Upper lobe of right lung (tissue), 1 donor: ENCODE data around the gene FBLN1. TPM values are rescaled to one million over a fixed set of nuclear protein-coding genes. Genes with fewer than 3 reads are reported as not detected.
"Not testable (repeated sequence)": the region's sequence is repeated elsewhere in the genome, so short reads cannot be mapped to it uniquely, and the experiment has no call there.

Experiments used
- ATAC-seq: fragments of 200-7000 bp; cut with Tn5 transposase; one replicate; pipeline ENCODE4 v1.9.1; 2020; ENCODE audit warnings: mild to moderate bottlenecking, moderate library complexity
- DNase-seq: peaks from one replicate; pipeline ENCODE4 v3.0.0-alpha.2; 2020
- H3K27ac ChIP-seq: fragments of 200-600 bp; one replicate; pipeline ENCODE4 v1.8.0; 2022
- H3K27me3 ChIP-seq: fragments of 200-600 bp; one replicate; pipeline ENCODE4 v1.8.0; 2022; ENCODE audit warnings: mild to moderate bottlenecking
- H3K36me3 ChIP-seq: fragments of 200-600 bp; one replicate; pipeline ENCODE4 v1.8.0; 2022
- H3K4me1 ChIP-seq: fragments of 200-600 bp; one replicate; pipeline ENCODE4 v1.8.0; 2022
- H3K4me3 ChIP-seq: fragments of 200-600 bp; one replicate; pipeline ENCODE4 v1.8.0; 2022; ENCODE audit warnings: mild to moderate bottlenecking
- H3K9me3 ChIP-seq: fragments of 200-600 bp; one replicate; pipeline ENCODE4 v1.8.0; 2022
- CTCF ChIP-seq: fragments of 200-600 bp; IDR thresholded peaks from one replicate; pipeline ENCODE4 v1.8.0; 2022; ENCODE audit warnings: antibody characterized with exemption
- intact Hi-C: fragments of 100-400 bp; cut with DNase I; formaldehyde crosslinking; loops from one replicate; pipeline ENCODE4 v1.11.0; 2022
- total RNA-seq: library from RNA; stranded (reverse); fragmentation: NEBNext Ultra II Directional; extraction: Animal tissue kit (Norgen Biotek cat#: 25700); gene quantifications from one replicate; pipeline ENCODE4 v1.2.1, GENCODE V29; 2021
- donor health status: DM: no; HTN: yes; CAD: no; lungs with severe emphysema.

The FBLN1 gene
- total RNA-seq, 1 donor from 2014 or later: 272 TPM

DNA sequence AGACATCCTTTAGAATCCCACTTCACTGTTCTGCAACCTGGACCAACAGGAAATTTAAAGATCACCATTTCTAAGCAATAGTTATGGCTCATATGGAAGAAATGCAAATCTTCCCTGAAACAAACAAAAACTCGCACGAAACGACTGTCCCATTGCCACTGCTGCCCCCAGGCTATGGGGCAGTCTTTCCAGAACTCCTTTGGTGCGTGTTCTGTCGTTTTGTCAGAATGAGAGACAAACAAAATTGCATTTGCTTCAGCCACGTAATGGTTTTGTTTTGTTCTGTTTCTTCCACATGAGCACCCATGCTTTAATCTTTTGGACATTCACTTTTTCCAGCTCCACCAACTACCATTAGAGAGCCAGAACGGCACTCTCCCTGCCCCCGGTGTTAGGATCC lies 10.8 kb upstream of the FBLN1 start:
- peaks cover 4% of the 10 kb centered on the region for H3K27me3 ChIP-seq
- H3K4me1 ChIP-seq: no peaks in the 10 kb centered on the region
- H3K4me3 ChIP-seq: no peak overlapping the region
- peak; percentile 1 for DNase-seq
- H3K27ac ChIP-seq: no peak overlapping the region
- H3K9me3 ChIP-seq: no peaks in the 10 kb centered on the region
- intact Hi-C loops: no loop called here
- no peaks in the 10 kb centered on the region for H3K36me3 ChIP-seq
- no peak for TF ChIP-seq CTCF
- ATAC-seq: no peak

GRCh38 chr22:45493286-45493771 lies 9.4 kb upstream of the FBLN1 start:
- TF ChIP-seq CTCF: no peak
- Histone ChIP-seq H3K9me3 (no peaks in the 10 kb centered on the region), H3K27me3 (peaks cover 4% of the 10 kb centered on the region), H3K27ac (no peak overlapping the region), H3K4me1 (no peaks in the 10 kb centered on the region), H3K36me3 (no peaks in the 10 kb centered on the region), H3K4me3 (no peak overlapping the region)
- DNase-seq: peak; percentile 37
- peak; percentile 17 for ATAC-seq
- intact Hi-C loops: no loop called here

- ATAC-seq: not testable (repeated sequence)
Observed at GRCh38 chr22:45494306-45494705, 8.4 kb upstream of the FBLN1 start.

DNA sequence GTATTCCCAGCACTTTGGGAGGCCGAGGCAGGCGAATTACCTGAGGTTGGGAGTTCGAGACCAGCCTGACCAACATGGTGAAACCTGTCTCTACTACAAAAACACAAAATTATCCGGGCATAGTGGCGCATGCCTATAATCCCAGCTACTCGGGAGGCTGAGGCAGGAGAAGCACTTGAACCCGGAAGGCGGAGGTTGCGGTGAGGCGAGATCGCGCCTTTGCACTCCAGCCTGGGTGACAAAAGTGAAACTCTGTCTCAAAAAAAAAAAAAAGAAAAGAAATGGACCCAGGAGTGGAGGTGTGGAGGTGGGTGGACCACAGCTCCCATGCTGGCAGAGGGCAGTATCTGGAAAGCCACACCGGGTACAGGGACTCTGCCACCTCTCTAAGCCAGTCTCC lies 7.1 kb upstream of the FBLN1 start:
- H3K9me3 ChIP-seq, H3K4me1 ChIP-seq, H3K27me3 ChIP-seq, H3K36me3 ChIP-seq, DNase-seq, H3K27ac ChIP-seq, ATAC-seq, intact Hi-C loops, H3K4me3 ChIP-seq: not testable (repeated sequence)

More at GRCh38 chr22:45494306-45494705, 8.4 kb upstream of the FBLN1 start:
- H3K9me3 ChIP-seq, H3K27ac ChIP-seq, H3K36me3 ChIP-seq, H3K4me3 ChIP-seq, DNase-seq, intact Hi-C loops, H3K27me3 ChIP-seq, H3K4me1 ChIP-seq: not testable (repeated sequence)

- no peak for TF ChIP-seq CTCF
- ATAC-seq (peak; percentile 54), DNase-seq (no peak)
- Histone ChIP-seq H3K9me3 (no peaks in the 10 kb centered on the region), H3K4me1 (no peaks in the 10 kb centered on the region), H3K27ac (no peak overlapping the region), H3K36me3 (no peaks in the 10 kb centered on the region), H3K4me3 (no peak overlapping the region), H3K27me3 (peaks cover 5% of the 10 kb centered on the region)
- intact Hi-C loops: no loop called here
Observed at GRCh38 chr22:45496451-45496941, 6.2 kb upstream of the FBLN1 start.

DNA sequence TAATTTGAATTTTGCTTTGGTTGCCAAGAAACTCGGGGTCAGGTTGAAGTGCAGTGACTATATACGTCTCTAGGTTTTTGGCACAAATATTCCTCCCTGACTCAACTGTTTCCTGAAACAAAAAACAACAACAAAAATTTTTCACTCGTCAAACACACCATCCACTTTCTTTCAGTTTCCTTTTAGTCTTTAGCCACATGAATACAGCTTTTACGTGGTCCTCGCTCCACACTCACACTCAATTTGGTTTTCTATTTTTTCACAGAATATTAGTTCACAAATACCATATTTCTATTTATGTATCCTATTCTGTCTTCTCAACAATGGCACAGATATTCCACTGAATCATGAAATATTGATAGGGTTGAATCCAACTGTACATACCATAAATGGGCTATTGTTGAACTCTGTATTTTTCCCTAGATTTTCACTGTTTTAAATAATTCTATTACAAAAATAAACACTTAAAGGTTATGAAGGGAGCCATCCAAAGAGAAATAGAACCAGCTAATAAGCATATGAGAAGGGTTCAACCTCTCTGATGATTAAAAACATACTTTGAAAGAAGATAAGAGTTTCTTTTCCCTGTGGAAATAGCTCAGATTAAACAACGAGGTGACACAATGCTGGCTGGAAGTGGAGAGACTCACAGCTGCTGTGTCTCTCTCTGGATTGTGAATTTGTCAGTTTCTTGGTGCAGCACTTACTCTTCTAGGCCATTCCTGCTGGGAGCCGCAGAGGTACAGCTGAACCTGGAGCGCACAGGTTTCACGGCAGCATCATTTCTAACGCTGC lies 5.1 kb upstream of the FBLN1 start:
- H3K27me3 ChIP-seq: peaks cover 16% of the 10 kb centered on the region
- H3K27ac ChIP-seq: peak overlapping the region; percentile 70
- no peak for ATAC-seq
- no peak for DNase-seq
- no peaks in the 10 kb centered on the region for H3K4me1 ChIP-seq
- H3K9me3 ChIP-seq: no peaks in the 10 kb centered on the region
- intact Hi-C loops: no loop called here
- H3K36me3 ChIP-seq: no peaks in the 10 kb centered on the region
- no peak for TF ChIP-seq CTCF
- no peak overlapping the region for H3K4me3 ChIP-seq
